ENCODE measurements around the gene STEAP4. TPM values are rescaled to one million over a fixed set of nuclear protein-coding genes. Genes with fewer than 3 reads are reported as not detected.

Gene STEAP4
- total and polyA plus RNA-seq, 9 of the 15 experiments (the other 6 are each of a cell fraction or from before 2014, with no cell fraction given): 0.07 TPM; not detected in 8

DNA sequence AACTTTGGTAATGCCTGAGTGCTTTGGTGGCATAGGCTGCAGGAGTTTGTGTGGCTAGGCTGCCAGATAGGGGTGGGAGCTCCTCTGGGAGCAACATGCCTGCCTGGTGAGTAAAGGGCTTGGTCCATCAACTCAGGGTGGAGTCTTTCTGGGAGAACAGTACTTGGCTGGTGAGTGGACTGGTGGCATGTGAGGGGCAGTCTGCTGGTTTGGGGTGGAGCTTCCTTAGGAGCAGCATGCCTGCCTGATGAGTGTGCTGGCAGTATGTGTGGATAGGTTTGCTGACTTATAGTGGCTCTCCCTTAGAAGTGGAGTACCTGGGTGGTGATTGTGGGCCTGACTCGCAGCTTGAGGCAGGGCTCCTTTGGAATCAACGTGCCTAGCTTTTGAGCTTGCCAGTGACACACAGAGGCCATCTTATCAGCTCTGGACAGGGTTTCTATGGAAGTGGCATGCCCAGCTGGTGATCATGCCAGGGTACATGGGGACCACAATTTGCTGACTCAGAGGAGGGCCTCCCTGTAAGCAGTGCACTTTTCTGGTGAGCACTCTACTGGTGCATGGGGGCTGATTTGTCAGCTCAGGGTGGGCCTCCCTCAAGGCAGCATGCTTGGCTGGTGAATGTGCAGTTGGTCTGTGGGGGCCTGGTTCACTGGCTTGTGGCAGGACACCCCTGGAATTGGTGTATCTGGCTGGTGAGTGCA, 51.8 kb downstream of the STEAP4 start (continued):
- TF ChIP-seq CHD7 (IDR thresholded peaks at IDR 0.05; ENCODE audit: low read depth, low read length): no peak
- TF ChIP-seq TOE1 (IDR thresholded peaks at IDR 0.05; ENCODE audit: borderline replicate concordance): no peak
- TF ChIP-seq TOE1 (CRISPR knock-in tag; IDR thresholded peaks at IDR 0.05; ENCODE audit: borderline replicate concordance, low read depth): no peak
- TF ChIP-seq, protein P1, sequence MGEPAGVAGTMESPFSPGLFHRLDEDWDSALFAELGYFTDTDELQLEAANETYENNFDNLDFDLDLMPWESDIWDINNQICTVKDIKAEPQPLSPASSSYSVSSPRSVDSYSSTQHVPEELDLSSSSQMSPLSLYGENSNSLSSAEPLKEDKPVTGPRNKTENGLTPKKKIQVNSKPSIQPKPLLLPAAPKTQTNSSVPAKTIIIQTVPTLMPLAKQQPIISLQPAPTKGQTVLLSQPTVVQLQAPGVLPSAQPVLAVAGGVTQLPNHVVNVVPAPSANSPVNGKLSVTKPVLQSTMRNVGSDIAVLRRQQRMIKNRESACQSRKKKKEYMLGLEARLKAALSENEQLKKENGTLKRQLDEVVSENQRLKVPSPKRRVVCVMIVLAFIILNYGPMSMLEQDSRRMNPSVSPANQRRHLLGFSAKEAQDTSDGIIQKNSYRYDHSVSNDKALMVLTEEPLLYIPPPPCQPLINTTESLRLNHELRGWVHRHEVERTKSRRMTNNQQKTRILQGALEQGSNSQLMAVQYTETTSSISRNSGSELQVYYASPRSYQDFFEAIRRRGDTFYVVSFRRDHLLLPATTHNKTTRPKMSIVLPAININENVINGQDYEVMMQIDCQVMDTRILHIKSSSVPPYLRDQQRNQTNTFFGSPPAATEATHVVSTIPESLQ (CRISPR knock-in tag; IDR thresholded peaks at IDR 0.05): no peak
